ENCODE measurements around the gene RGL1. TPM values are rescaled to one million over a fixed set of nuclear protein-coding genes. Genes with fewer than 3 reads are reported as not detected.

Gene RGL1
- under 1 TPM; 0.16 to 0.52 (median 0.40) TPM for total RNA-seq
- 0.41 TPM for total RNA-seq (2013)

- Histone ChIP-seq H3K27me3 (ENCODE audit: control insufficient read depth, insufficient read depth, low read length) (peaks cover 7% of the 10 kb centered on the region), H3K36me3 (ENCODE audit: control insufficient read depth, insufficient read depth, low read length) (no peaks in the 10 kb centered on the region), H3K4me1 (ENCODE audit: control insufficient read depth, insufficient read depth, low read length) (peaks cover 8% of the 10 kb centered on the region), H3K9me3 (ENCODE audit: control insufficient read depth, insufficient read depth, low read length) (no peaks in the 10 kb centered on the region), H3K4me3 (ENCODE audit: low read length) (peak within 1 kb of the TSS; percentile 21), H3K27ac (ENCODE audit: low read length) (no peak within 1 kb of the TSS)
- intact Hi-C loops (cut with micrococcal nuclease) = no loop called here
- Mint-ChIP-seq H3K4me3 (peak within 1 kb of the TSS; percentile 90), H3K27me3 (ENCODE audit: low read depth in 2 of 2) (peaks cover 32 to 47% of the 10 kb centered on the region in 2 donors), H3K36me3 (no peaks in the 10 kb centered on the region), H3K27ac (no peak within 1 kb of the TSS), H3K4me1 (peaks cover 10 to 11% of the 10 kb centered on the region in 2 donors), H3K9me3 (peaks cover 2 to 10% of the 10 kb centered on the region in 2 donors)
- peak; percentile 40 to 81 (median 52) for ATAC-seq
- DNase-seq = peak in 1 of 2 donors; percentile 35
- 2% methylated on average over 55 of the region's 58 CpGs for WGBS (ENCODE audit: insufficient coverage)
- no peak for TF ChIP-seq CTCF (IDR thresholded peaks at IDR 0.05)
These were observed at the start of gene RGL1 for GRCh38 chr1:183804916-183805841. Gene RGL1, plus strand, starts transcription at chr1:183805120. Its CDS starts 178 bp downstream, at chr1:183805298.

DNA sequence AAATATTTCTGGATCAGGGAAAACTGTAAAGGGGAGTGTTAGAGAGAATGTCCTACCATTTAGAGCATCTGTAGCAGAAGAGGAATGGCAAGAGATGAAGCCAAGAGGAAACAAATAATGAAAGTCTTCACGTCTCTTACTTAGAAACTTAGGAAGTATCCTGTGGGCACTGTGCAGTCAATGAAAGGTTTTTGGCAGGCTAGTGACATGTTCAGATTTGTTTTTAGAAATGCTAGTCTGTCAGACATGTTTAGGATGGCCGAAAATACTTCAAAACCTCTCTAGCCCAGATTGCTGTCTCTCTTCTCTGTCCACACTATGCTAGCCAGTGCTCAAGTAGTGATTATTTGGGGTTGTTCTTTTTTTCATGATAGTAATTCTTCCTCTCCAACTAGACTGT, 48.6 kb upstream of the RGL1 start:
- no peak for TF ChIP-seq CTCF (IDR thresholded peaks at IDR 0.05)
- Histone ChIP-seq H3K27me3 (ENCODE audit: control insufficient read depth, insufficient read depth, low read length) (no peaks in the 10 kb centered on the region), H3K27ac (ENCODE audit: low read length) (no peak overlapping the region), H3K9me3 (ENCODE audit: control insufficient read depth, insufficient read depth, low read length) (peaks cover 5% of the 10 kb centered on the region), H3K36me3 (ENCODE audit: control insufficient read depth, insufficient read depth, low read length) (no peaks in the 10 kb centered on the region), H3K4me3 (ENCODE audit: low read length) (no peak overlapping the region), H3K4me1 (ENCODE audit: control insufficient read depth, insufficient read depth, low read length) (no peaks in the 10 kb centered on the region)
- no peak for ATAC-seq
- no peaks in the 10 kb centered on the region for H3K36me3 Mint-ChIP-seq
- peaks cover 0 to 3% of the 10 kb centered on the region in 2 donors for H3K9me3 Mint-ChIP-seq
- 98% methylated on average over 2 of the region's 2 CpGs for WGBS (ENCODE audit: insufficient coverage)
- H3K27ac Mint-ChIP-seq = no peak overlapping the region
- no peak for DNase-seq
- peaks cover 8 to 13% of the 10 kb centered on the region in 2 donors for H3K27me3 Mint-ChIP-seq (ENCODE audit: low read depth in 2 of 2)
- H3K4me3 Mint-ChIP-seq = no peak overlapping the region
- intact Hi-C loops (cut with micrococcal nuclease) = no loop called here
- H3K4me1 Mint-ChIP-seq = no peaks in the 10 kb centered on the region

- H3K27ac Mint-ChIP-seq = no peak overlapping the region
- peaks cover 0 to 3% of the 10 kb centered on the region in 2 donors for H3K9me3 Mint-ChIP-seq
- DNase-seq (no peak), ATAC-seq (no peak)
- no peaks in the 10 kb centered on the region for H3K4me1 ChIP-seq (ENCODE audit: control insufficient read depth, insufficient read depth, low read length)
- H3K36me3 ChIP-seq (ENCODE audit: control insufficient read depth, insufficient read depth, low read length) = no peaks in the 10 kb centered on the region
- 80% methylated on average over 4 of the region's 4 CpGs for WGBS (ENCODE audit: insufficient coverage)
- no peak overlapping the region for H3K4me3 ChIP-seq (ENCODE audit: low read length)
- no peaks in the 10 kb centered on the region for H3K9me3 ChIP-seq (ENCODE audit: control insufficient read depth, insufficient read depth, low read length)
- no peaks in the 10 kb centered on the region for H3K36me3 Mint-ChIP-seq
- no peak overlapping the region for H3K4me3 Mint-ChIP-seq
- no peak for TF ChIP-seq CTCF (IDR thresholded peaks at IDR 0.05)
- no peaks in the 10 kb centered on the region for H3K4me1 Mint-ChIP-seq
- no peak overlapping the region for H3K27ac ChIP-seq (ENCODE audit: low read length)
- intact Hi-C loops (cut with micrococcal nuclease) = no loop called here
- H3K27me3 Mint-ChIP-seq (ENCODE audit: low read depth in 2 of 2) = peaks cover 8 to 11% of the 10 kb centered on the region in 2 donors
- no peaks in the 10 kb centered on the region for H3K27me3 ChIP-seq (ENCODE audit: control insufficient read depth, insufficient read depth, low read length)
These were observed 47.9 kb upstream of the RGL1 start for GRCh38 chr1:183757061-183757460.

Measured in natural killer cell (primary cell).